Measurements from ENCODE around the gene GJB5.

Gene GJB5

GRCh38 chr1:34794790-34795180 is 39.9 kb downstream of the GJB5 start:
- no peak for DNase-seq (ENCODE audit: low read depth, low spot score)

DNA sequence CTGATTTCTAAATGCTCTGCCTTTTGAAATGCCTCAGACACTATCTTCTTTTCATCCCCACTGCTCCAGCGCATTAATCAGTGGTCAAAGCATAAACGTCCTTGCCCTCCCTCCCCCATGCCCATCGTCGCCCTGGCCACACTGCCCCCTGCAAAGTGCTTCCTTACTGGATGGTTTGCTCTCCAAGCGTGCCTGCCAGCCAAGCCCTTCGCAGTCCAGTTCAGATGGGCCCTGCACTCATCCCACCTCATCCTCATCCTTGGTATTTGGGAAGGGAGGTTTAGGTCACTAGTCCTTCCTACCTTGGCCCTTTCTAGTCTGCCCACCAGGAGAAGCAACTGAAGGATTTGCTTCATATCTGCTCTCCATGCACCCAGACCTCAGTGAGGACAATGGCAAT is 41.1 kb downstream of the GJB5 start:
- no peak for DNase-seq (ENCODE audit: low read depth, low spot score)

DNA sequence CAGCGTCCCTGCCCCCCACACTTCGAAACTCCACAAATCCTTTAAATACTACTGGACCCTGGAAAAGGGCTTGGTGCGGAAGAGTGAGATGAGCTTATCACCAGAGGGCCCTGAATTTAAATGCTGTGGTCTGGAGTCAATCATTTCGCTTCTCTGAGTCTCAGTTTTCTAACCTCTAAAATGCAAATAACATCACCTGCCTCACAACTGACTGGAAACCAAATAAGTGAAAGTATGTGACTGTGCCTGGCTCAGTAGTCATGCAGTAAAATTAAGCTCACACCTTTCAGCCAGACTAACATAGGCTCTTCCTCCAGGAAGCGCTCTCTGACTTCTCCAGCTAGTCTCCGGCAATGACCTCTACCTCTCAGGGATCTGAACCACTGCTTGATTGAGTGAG is 42.1 kb downstream of the GJB5 start:
- DNase-seq (ENCODE audit: low read depth, low spot score): no peak

DNA sequence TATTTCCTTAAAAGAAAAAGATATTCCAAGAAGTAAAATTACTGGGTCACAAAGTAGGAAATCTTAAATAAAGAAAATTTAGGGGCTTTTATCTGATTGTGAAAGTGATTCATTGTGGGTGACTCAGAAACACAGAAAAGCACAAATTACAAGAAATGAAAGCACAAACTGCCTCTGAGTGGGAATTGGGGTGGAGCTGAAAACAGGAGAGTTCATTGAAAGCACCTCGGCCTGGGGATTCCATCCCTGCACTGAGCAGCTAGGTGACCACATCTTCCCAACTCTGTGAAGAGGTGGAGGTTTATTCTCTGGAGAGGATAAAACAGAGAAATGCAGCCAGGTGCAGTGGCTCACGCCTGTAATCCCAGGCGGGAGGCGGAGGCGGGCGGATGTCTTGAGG is 45.4 kb downstream of the GJB5 start:
- peak; percentile 60 for DNase-seq (ENCODE audit: low read depth, low spot score)

GRCh38 chr1:34803770-34804169 is 48.9 kb downstream of the GJB5 start:
- DNase-seq (ENCODE audit: low read depth, low spot score): no peak

DNA sequence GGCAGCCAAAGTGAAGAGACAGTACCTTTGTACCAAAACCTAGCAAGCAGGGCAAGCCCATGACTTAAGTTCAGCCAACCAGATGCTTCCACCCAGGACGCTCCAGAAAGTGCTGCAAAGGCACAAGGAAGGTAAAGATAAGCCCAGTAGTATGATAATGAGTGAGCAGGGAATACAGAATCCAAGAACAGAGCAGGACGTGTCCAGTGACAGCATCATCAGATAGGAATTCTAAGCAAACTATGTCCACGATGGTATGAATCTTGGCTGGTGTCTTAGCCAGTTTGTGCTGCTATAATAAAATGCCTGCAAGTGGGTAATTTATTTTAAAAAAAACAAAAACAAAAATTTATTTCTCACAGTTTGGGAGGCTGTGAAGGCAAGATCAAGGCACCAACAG is 51.5 kb downstream of the GJB5 start:
- DNase-seq (ENCODE audit: low read depth, low spot score): peak; percentile 68
